Peyer's patch (tissue), 4 donors: ENCODE results near the gene CRTC1. TPM values are rescaled to one million over a fixed set of nuclear protein-coding genes. Genes with fewer than 3 reads are reported as not detected.
"Not testable (repeated sequence)": the region's sequence is repeated elsewhere in the genome, so short reads cannot be mapped to it uniquely, and the experiment has no call there.

Source experiments
- DNase-seq, 3 donors: peaks; one replicate each; pipeline ENCODE4 v3.0.0-alpha.2; 2017 to 2019
- H3K27ac ChIP-seq, 4 donors: fragments of 200-600 bp; sonication (generic); one replicate each; pipeline ENCODE4 v1.5.1; 2016 to 2019
- H3K27me3 ChIP-seq, 2 donors: fragments of 200-600 bp; sonication (generic); one replicate each; pipeline ENCODE4 v1.5.1; 2019
- H3K36me3 ChIP-seq, 3 donors: fragments of 200-600 bp; sonication (generic); one replicate each; pipeline ENCODE4 v1.5.1; 2016 to 2019
- H3K4me1 ChIP-seq, 4 donors: fragments of 200-600 bp; sonication (generic); one replicate each; pipeline ENCODE4 v1.5.1; 2016 to 2019
- H3K4me3 ChIP-seq, 4 donors: fragments of 200-600 bp; sonication (generic); 1 replicate in 3 of 4; 2 replicates in 1 of 4; pipeline ENCODE4 v1.5.1; 2016 to 2019; ENCODE audit warnings: mild to moderate bottlenecking in 1 of 4
- H3K9me3 ChIP-seq, 4 donors: fragments of 200-600 bp; sonication (generic); one replicate each; pipeline ENCODE4 v1.5.1; 2016 to 2019; ENCODE audit warnings: mild to moderate bottlenecking in 1 of 4
- CTCF ChIP-seq, 6 experiments: fragments of 450-650 bp in 4 of 6; fragments of 200-600 bp in 2 of 6; sonication (generic) in 1 of 6; IDR thresholded peaks; one replicate each; pipeline ENCODE4 v1.5.1; 2017 to 2019; ENCODE audit warnings: antibody characterized with exemption in 6 of 6, mild to moderate bottlenecking in 3 of 6, moderate library complexity in 1 of 6
- POLR2A ChIP-seq, 2 donors: fragments of 450-650 bp; IDR thresholded peaks; one replicate each; pipeline ENCODE4 v1.5.1; 2017; ENCODE audit warnings: antibody characterized with exemption in 2 of 2, mild to moderate bottlenecking in 2 of 2, moderate library complexity in 2 of 2
- total RNA-seq, 4 donors: library from RNA; depleted of rRNA; stranded (reverse); fragments of >200 nt; gene quantifications; one replicate each; pipeline ENCODE4 v1.1.0, GENCODE V29; 2016

CRTC1 gene
- total RNA-seq, 4 donors from 2014 or later = 5.1 to 21.5 (median 9.4) TPM

- H3K27ac ChIP-seq = no peak overlapping the region
- no peaks in the 10 kb centered on the region for H3K36me3 ChIP-seq
- DNase-seq = no peak
- no peaks in the 10 kb centered on the region for H3K27me3 ChIP-seq
- no peaks in the 10 kb centered on the region for H3K9me3 ChIP-seq
- no peak overlapping the region for H3K4me3 ChIP-seq
- H3K4me1 ChIP-seq = peaks cover 0 to 14% (median 0%) of the 10 kb centered on the region in 4 donors
- TF ChIP-seq POLR2A (IDR thresholded peaks at IDR 0.05) = no peak
- TF ChIP-seq CTCF (IDR thresholded peaks at IDR 0.05) = no peak
Measured at GRCh38 chr19:18729933-18730530, 46.6 kb downstream of the CRTC1 start.

GRCh38 chr19:18730885-18731513 lies 47.5 kb downstream of the CRTC1 start:
- H3K27ac ChIP-seq = no peak overlapping the region
- no peak for DNase-seq
- H3K4me1 ChIP-seq = peaks cover 0 to 14% (median 0%) of the 10 kb centered on the region in 4 donors
- H3K27me3 ChIP-seq = no peaks in the 10 kb centered on the region
- no peak overlapping the region for H3K4me3 ChIP-seq
- H3K36me3 ChIP-seq = no peaks in the 10 kb centered on the region
- no peaks in the 10 kb centered on the region for H3K9me3 ChIP-seq
- TF ChIP-seq POLR2A (IDR thresholded peaks at IDR 0.05) (no peak), CTCF (IDR thresholded peaks at IDR 0.05) (no peak)

GRCh38 chr19:18731562-18732008 lies 48.1 kb downstream of the CRTC1 start:
- no peak for DNase-seq
- Histone ChIP-seq H3K4me3 (no peak overlapping the region), H3K36me3 (no peaks in the 10 kb centered on the region), H3K27ac (no peak overlapping the region), H3K4me1 (peaks cover 0 to 14% (median 0%) of the 10 kb centered on the region in 4 donors), H3K27me3 (no peaks in the 10 kb centered on the region), H3K9me3 (no peaks in the 10 kb centered on the region)
- no peak for TF ChIP-seq CTCF (IDR thresholded peaks at IDR 0.05)
- no peak for TF ChIP-seq POLR2A (IDR thresholded peaks at IDR 0.05)

DNA sequence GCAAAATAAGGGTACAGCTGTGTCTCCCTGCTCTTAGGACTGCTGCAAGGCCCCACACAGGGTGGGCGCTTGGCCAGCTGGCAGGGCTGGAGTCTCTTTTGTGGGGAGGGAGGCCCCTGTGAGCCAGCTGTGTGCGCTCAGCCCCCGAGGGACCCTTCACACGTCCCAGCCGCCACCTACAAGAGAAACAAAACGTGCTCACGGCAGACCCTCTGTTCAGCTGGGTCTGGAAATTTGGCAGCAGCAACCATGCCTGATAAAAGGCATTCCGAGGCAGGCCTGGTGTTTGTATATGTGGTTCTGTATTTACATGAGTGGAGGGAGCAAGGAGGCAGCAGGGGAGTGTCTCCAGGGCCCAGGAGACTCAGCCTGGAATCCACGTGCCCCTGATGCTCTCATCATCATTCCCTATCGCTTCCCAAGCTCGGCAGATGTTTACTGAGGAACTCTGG lies 49.7 kb downstream of the CRTC1 start:
- no peak for DNase-seq
- Histone ChIP-seq H3K4me3 (no peak overlapping the region), H3K36me3 (no peaks in the 10 kb centered on the region), H3K9me3 (no peaks in the 10 kb centered on the region), H3K27me3 (no peaks in the 10 kb centered on the region), H3K4me1 (peaks cover 0 to 14% (median 0%) of the 10 kb centered on the region in 4 donors), H3K27ac (peak overlapping the region in 1 of 4 donors; percentile 52)
- no peak for TF ChIP-seq CTCF (IDR thresholded peaks at IDR 0.05)
- no peak for TF ChIP-seq POLR2A (IDR thresholded peaks at IDR 0.05)

DNA sequence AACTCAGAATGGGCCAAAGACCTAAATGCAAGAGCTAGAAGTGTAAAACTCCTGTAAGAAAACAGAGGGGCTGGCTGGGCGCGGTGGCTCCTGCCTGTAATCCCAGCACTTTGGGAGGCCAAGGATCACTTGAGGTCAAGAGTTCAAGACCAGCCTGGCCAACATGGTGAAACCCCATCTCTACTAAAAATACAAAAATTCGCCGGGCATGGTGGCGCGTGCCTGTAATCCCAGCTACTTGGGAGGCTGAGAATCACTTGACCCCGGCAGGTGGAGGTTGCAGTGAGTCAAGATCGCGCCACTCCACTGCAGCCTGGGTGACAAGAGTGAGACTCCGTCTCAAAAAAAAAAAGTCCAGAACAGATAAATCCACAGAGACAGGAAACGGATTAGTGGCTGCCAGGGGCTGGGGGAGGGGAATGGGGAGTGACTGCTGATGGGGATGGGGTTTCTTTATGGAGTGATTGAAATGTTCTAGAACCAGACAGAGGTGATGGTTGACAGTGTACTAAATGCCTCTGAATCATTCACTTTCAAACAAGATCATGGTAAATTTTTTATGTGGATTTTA lies 50.4 kb downstream of the CRTC1 start:
- not testable (repeated sequence) for H3K36me3 ChIP-seq, H3K4me3 ChIP-seq, H3K9me3 ChIP-seq, H3K27me3 ChIP-seq, DNase-seq
- Histone ChIP-seq H3K4me1 (peaks cover 0 to 14% (median 0%) of the 10 kb centered on the region in 4 donors), H3K27ac (peak overlapping the region in 1 of 4 donors; percentile 52)

- TF ChIP-seq POLR2A (IDR thresholded peaks at IDR 0.05) (no peak), CTCF (IDR thresholded peaks at IDR 0.05) (no peak)
- no peak overlapping the region for H3K27ac ChIP-seq
- no peaks in the 10 kb centered on the region for H3K36me3 ChIP-seq
- H3K4me1 ChIP-seq = peaks cover 0 to 22% (median under 1%) of the 10 kb centered on the region in 4 donors
- H3K27me3 ChIP-seq = no peaks in the 10 kb centered on the region
- no peaks in the 10 kb centered on the region for H3K9me3 ChIP-seq
- H3K4me3 ChIP-seq = no peak overlapping the region
- no peak for DNase-seq
Measured at GRCh38 chr19:18735324-18735723, 51.8 kb downstream of the CRTC1 start.
